GM18526 (cell line): ENCODE data around the gene TLL2.

Experiments
- POLR2A ChIP-seq: IDR thresholded peaks from 3 replicates; pipeline ENCODE4 v1.6.1; 2011; ENCODE audit not compliant: insufficient read length; ENCODE audit errors: extremely low read depth

TLL2 gene

DNA sequence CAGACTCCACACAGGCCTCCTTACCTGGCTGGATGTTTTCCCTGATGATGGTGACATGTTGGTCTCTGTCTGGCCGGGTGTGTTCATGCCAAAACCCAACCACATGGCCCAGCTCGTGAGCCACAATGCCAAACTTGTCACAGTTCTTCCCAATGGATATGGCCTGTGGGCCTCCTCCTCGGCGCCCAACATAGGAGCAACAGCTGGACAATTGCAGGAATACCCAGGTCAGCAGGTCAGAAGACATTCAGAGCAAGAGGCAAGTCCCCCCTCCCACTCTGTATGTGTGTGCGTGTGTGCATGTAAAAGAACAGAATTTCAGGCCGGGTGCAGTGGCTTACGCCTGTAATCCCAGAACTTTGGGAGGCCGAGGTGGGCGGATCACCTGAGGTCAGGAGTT, 91.2 kb downstream of the TLL2 start:
- TF ChIP-seq POLR2A: no peak

DNA sequence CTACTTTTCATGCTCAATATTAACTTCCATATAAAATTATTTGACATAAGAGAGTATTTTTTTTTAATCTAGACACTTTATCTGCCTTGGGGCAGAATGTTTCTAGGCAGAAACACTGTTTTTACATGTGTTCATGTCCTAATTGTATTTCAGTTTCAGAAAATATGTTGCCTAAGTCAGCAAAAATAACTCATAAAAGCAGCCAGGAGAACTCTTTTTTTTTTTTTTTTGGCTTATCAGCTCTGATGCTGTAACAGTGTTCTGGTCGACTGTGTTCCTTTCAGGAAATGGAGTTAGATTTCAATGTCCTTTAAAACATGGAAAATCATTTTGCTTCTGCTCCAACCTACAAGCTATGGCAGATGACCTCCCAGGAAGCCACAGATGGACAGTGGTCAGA, 91.7 kb downstream of the TLL2 start:
- TF ChIP-seq POLR2A: no peak

DNA sequence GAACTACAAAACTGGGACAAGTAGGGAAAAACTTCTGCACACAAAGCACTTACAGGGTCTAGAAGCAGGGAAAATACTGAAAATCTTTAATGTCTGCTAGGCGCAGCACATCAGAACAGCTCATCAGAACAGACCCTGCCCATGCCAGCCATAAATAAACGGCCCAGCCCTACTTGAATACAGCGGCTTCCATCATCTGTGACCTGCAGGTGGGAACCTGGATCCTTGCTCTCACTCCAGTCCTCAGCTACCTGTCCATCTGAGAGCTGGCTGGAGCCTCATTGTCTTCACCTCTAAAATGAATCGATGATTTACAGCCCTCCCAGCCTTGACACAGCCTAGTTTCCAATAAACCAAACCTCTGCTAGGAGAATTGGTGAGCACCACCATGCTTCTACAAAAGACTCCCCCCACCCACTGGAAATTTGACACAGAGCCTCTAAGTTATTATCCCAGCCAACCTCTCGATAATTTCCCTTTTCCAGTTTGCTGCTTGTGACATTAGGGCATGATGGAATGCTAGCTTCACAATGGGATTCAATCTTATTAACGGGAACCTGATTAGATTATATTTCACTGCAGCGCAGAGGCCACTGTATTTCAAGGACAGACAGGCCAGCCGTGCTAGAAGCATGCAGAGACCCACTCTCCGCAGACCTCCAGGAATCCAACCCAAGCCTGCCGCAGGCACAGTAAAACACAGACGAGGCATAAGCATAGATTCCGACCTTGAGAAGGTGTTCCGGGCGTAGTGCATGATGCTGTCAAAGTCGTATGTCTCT, 93.3 kb downstream of the TLL2 start:
- TF ChIP-seq POLR2A: no peak

DNA sequence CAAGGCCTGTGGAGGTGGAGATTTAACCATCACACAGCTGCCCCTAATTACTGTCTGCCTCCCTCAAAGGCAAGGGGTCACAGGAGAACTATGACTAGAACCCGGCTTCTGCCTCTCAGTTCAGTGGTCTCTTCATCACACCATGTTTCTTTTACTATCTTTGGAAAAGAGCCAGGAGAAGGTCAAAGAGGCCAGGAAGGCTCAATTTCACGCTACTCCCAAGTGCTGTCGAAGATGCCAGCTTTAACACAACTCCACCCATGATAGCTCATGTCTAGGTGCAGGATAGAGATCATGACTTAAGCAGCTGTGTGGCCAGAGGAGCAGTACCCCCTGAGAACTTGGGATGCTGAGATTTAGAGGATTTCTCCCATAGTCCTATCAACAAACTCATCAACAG, 94.4 kb downstream of the TLL2 start:
- TF ChIP-seq POLR2A: no peak

DNA sequence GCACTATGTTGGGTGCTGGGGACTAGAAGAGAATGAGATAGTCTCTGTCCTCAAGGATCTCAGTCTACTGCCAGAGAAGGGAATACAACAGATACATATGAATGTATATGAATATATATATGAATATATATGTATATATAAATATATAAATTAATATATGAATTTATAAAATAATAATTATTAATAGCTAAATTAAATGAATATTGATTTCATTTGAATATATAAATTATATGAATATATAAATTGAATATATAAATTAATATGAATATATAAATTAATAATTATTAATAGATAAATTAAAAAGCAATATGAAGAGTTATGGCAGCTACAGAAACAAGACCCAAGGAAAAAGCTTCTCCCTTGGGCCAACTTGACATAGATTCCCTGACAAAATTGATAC, 95.1 kb downstream of the TLL2 start:
- no peak for TF ChIP-seq POLR2A

DNA sequence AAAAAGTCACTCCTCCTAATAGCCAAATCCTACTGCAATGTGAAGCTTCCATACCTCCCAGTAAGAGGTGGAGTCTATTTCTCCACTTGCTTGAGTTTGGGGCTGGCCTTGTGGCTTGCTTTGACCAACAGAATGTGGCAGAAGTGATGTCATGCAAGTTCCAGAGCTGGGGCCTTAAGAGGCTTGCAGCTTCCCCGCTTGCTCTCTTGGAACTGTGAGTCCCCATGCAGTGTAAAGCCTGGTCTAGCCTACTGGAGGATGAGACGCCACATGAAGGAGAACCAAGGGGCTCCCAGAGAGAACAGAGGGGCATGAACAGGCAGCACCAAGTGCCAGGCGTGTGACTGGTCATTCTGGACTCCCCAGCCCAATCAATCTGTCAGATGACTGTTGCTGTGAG, 96.3 kb downstream of the TLL2 start:
- TF ChIP-seq POLR2A: no peak

DNA sequence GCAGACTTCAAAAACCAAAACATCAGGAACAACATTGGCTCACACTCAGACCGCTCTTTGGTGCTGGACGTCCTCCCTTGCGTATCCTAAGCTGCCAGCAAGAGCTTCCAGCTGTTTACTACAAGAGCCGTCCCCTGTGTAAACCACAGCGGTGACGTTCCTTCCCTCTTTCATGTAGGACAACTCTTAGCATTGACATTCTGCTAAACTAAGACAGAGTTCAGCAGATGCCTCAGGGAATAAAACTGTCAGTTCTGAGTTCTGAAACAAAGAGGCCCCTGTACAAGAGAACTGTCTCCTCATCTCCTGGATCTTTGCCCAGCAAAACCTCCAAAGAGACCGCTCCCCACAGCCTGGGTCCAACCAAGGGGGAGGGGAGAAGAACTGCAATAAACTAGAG, 97.1 kb downstream of the TLL2 start:
- TF ChIP-seq POLR2A: no peak

DNA sequence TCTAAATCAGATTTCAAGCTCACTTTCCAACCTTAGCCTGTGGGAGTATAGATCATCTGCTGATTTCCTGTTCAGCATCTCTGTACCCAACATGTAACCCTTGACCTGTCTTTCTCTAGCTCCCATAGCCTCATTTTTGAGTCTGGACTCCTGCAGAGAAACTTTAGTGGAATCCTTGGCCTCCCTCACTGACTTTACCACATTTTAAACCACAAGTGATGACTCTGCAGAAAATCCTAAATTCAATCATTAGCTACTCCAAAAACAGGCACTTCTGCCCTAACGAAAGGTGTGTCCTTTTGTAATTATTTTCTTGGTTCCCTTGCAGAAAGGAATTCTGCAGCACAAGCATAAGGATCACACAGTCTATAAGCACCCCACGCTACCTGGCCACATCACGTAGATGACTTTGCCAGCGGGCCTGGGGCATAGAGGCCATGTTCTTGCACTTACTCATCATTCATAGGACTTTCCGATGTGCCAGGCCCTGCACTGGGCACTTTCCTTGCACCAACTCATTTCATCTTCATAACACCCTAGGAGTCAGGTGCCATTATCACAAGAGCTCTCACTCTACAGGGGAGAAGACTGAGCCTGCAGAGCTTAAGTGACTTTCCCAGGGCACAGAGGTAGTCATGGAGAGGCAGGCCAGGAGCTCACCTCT, 97.7 kb downstream of the TLL2 start:
- TF ChIP-seq POLR2A: no peak

DNA sequence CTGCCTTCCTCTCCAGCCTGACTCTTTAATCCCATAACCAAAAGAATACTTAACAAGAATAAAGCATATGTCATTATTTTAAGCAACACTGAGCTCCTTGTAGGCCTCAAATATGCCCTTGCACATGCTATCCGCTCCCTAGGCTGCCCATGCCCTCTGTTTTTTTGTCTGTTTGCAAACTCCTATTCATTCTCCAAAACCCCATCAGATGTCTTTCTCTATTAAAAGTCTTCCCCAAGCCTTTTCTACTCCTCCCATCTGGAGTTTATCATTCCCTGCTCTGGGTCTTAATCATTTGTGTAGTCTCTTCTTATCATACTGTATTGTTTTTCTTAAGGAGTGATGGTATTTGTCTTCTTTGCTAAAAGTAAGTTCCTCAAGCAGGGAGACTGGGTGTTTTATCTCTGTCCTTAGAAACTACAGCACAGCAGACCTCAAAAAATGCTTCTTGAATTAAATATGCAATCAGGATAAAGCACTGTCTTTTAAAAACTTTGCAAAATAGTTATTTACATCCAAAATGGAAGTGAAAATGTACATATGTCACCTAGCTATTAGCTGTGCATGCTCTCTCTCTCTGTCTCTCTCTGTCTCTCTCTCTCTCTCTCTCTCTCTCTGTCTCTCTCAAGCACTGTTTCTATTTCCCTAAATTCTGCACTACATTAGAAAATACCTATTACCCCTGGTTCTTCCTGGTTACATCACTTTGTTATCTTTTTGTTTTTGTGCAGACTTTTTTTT, 98.4 kb downstream of the TLL2 start:
- no peak for TF ChIP-seq POLR2A

DNA sequence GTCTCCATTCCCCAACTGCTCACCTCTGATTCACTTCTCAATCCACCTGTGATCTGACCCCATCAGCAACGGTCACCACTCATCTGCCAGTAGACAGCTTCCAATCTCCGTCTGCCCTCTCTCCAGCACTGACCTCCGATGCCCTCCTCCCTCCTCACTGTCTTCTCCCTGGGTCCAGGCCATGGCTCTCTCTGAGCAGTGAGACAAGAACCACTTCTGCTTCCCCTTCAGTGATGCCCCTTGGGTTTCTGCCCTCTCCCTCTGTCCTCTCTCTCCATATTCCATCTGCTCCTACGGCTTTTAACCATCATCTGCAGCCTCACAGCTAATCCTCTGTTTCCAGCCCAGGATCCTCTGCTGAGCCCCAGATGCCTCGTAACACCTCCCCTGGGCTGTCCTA, 99.4 kb downstream of the TLL2 start:
- no peak for TF ChIP-seq POLR2A

DNA sequence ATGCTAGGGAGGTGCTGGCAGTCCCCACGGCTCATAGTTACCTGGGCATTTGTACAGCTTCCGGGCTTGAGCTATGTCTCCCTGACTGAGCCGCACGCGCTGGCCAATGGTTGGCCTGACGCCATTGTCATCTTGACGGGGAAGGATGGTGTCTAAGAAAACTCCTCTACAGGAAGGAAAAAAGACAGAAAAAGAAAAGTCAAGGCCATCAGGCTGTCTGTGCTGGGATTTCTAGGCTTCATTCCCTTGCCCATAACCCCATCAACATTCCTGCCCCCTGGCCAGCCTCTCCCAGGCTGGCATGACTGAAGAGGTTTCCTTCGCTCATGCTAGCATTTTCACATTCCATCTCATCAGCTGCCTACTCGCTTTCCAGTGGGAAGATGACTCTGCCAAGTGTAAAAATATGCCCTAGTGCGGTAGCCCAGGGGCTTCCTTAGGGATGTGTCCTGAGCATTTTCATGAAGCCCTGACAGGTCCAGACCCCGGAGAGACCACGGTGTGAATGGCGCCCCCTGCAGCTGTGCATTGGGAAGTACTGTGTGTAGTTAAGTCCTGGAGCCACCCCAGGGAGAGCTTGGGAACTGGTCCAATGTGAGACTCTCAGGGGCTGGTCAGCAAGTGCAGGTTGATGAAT, 100.5 kb downstream of the TLL2 start:
- no peak for TF ChIP-seq POLR2A

DNA sequence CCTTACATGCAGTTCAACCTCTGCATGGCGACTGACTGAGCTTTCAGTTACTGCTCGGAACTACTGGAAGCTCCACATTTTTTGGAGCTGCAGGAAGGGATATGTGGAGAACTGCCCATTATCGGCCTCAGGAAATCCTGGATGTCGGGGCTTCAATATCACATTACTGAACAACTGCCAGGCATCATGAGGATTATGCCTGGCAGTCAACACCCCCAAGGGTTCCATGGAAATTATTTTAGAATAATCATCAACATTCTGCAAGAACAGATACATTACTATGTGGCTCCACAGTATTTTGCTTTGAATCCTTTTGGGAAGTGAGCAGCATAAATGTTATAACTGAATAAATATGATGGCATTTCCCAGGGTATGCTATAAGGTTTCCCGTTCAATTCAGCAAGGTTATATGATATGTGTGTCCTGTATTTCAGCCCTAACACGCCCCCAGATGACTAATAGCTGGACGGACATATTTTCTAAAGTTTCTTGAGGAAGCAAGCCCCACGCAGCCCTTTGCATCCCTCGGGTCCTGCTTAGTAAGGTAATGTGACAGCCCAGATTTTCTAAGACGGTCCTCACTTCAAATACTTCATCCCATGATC, 101.9 kb downstream of the TLL2 start:
- TF ChIP-seq POLR2A: no peak

DNA sequence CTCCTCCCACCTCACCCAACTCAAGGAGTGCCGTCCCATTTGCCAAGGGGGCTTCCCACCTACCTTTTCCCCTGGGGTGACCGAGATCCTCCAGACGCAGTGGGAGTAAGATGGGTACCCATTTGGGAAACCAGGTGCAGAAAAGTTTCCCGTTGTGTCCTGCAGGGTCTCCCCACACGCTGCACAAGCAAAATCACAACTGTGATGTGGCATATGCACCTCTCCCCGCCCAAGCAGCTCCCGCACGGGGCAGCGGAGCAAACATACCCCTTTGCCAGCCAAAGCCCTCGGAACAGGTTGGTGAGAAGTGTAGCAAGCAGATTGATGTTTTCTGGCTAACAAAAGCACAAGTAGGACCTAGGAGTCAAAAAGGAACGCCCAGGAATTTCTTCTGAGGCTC, 103.4 kb downstream of the TLL2 start:
- TF ChIP-seq POLR2A: no peak

DNA sequence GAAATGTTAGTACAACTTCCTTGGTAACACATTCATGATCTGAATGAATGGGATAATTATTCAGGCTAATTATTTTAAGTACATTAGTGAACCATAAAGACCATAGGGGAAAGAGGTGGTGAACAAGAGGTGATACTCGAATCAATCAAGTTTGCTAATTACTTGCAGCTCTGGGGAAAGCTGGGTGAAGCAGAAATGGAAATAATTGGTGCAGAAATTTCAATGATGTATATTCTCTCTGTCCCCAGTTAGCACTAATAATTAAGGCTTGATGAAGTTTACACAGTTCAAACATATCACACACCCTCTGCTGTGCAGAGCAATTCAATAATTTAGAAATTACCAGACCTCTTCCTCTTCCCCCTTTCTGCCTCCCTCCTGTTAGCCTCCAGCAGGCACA, 105.5 kb downstream of the TLL2 start:
- TF ChIP-seq POLR2A: no peak

DNA sequence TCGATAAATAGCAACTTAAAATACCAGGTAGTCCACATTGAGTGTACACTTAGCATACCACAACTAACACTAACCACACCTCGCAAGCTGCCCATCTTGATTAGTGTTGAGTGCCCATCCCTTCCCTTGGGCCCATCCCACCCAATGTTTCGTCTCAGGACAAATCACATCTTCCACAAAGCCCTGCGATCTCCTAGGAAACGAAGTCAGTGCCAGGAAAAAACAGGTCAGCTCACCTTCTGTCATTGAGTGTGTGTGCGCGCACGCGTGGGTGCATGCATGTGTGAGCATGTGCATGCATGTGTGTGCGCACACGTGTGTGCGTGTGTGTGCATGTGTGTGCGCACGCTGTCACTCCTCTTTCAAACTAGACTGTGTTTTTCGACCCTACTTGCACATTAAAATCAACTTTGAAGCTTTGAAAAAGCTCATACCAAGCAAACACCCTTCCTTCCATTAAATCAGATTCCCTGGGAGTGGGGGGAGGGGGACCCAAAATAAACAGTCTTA, 106.1 kb downstream of the TLL2 start:
- no peak for TF ChIP-seq POLR2A

DNA sequence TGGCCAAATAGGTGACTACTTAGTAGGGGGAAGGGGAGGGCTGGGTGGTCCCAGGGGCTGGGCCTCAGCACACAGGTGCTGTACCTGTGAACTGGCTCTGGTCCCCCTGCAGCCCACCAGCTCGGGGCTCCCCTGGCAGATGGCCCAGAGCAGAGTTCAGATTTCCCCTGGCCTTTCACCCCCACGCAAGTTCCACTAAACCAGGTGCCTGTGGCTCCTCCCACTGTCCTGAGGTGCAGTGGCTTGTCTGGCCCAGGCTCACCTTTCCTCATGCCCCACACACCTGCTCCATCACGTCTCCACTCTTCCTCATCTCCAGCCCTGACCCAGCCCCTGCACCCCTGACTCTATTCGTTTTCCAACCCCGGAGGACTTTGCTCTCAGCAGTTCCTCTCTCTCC, 107.6 kb downstream of the TLL2 start:
- no peak for TF ChIP-seq POLR2A
